BE2C (cell line): ENCODE data around the gene OR10R2.

ENCODE experiments used
- DNase-seq: peaks from one replicate; pipeline ENCODE4 v3.0.0-alpha.2; 2020
- H3K27me3 ChIP-seq: fragments of 250-450 bp; sonication (Bioruptor Pico); 2 replicates; pipeline ENCODE4 v1.5.1; 2020; ENCODE audit warnings: mild to moderate bottlenecking
- H3K36me3 ChIP-seq: fragments of 250-450 bp; sonication (Bioruptor Pico); 2 replicates; pipeline ENCODE4 v1.5.1; 2020; ENCODE audit warnings: mild to moderate bottlenecking
- H3K4me1 ChIP-seq: fragments of 250-450 bp; sonication (Bioruptor Pico); 2 replicates; pipeline ENCODE4 v1.5.1; 2020
- H3K4me3 ChIP-seq: 2 replicates; pipeline ENCODE4 v1.5.1; 2011; ENCODE audit warnings: low read depth, low read length
- H3K9me3 ChIP-seq: fragments of 250-450 bp; sonication (Bioruptor Pico); 2 replicates; pipeline ENCODE4 v1.5.1; 2020
- TF ChIP-seq, protein P1 (sequence below): IDR thresholded peaks from 2 replicates; pipeline ENCODE4 v1.5.1; 2012; ENCODE audit warnings: mild to moderate bottlenecking, low read depth, low read length

The OR10R2 gene

GRCh38 chr1:158494796-158495195, 22.8 kb downstream of the OR10R2 start:
- DNase-seq = no peak
- H3K36me3 ChIP-seq = no peaks in the 10 kb centered on the region
- no peaks in the 10 kb centered on the region for H3K27me3 ChIP-seq
- no peak overlapping the region for H3K4me3 ChIP-seq
- TF ChIP-seq, protein P1, sequence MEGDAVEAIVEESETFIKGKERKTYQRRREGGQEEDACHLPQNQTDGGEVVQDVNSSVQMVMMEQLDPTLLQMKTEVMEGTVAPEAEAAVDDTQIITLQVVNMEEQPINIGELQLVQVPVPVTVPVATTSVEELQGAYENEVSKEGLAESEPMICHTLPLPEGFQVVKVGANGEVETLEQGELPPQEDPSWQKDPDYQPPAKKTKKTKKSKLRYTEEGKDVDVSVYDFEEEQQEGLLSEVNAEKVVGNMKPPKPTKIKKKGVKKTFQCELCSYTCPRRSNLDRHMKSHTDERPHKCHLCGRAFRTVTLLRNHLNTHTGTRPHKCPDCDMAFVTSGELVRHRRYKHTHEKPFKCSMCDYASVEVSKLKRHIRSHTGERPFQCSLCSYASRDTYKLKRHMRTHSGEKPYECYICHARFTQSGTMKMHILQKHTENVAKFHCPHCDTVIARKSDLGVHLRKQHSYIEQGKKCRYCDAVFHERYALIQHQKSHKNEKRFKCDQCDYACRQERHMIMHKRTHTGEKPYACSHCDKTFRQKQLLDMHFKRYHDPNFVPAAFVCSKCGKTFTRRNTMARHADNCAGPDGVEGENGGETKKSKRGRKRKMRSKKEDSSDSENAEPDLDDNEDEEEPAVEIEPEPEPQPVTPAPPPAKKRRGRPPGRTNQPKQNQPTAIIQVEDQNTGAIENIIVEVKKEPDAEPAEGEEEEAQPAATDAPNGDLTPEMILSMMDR = no peak
- H3K4me1 ChIP-seq = no peaks in the 10 kb centered on the region
- no peaks in the 10 kb centered on the region for H3K9me3 ChIP-seq

GRCh38 chr1:158496374-158496773, 24.4 kb downstream of the OR10R2 start:
- Histone ChIP-seq H3K4me1 (no peaks in the 10 kb centered on the region), H3K27me3 (no peaks in the 10 kb centered on the region), H3K4me3 (no peak overlapping the region), H3K36me3 (no peaks in the 10 kb centered on the region), H3K9me3 (no peaks in the 10 kb centered on the region)
- TF ChIP-seq, protein P1 = no peak
- DNase-seq = no peak

- no peak overlapping the region for H3K4me3 ChIP-seq
- H3K9me3 ChIP-seq = no peaks in the 10 kb centered on the region
- TF ChIP-seq, protein P1 = peak; percentile 37
- no peaks in the 10 kb centered on the region for H3K4me1 ChIP-seq
- H3K27me3 ChIP-seq = no peaks in the 10 kb centered on the region
- peak; percentile 13 for DNase-seq
- H3K36me3 ChIP-seq = no peaks in the 10 kb centered on the region
Observed at GRCh38 chr1:158506369-158506987, 34.5 kb downstream of the OR10R2 start.

GRCh38 chr1:158507511-158507910, 35.5 kb downstream of the OR10R2 start:
- H3K9me3 ChIP-seq = no peaks in the 10 kb centered on the region
- no peak overlapping the region for H3K4me3 ChIP-seq
- H3K27me3 ChIP-seq = no peaks in the 10 kb centered on the region
- no peaks in the 10 kb centered on the region for H3K4me1 ChIP-seq
- no peaks in the 10 kb centered on the region for H3K36me3 ChIP-seq
- DNase-seq = no peak
- TF ChIP-seq, protein P1 = no peak

DNA sequence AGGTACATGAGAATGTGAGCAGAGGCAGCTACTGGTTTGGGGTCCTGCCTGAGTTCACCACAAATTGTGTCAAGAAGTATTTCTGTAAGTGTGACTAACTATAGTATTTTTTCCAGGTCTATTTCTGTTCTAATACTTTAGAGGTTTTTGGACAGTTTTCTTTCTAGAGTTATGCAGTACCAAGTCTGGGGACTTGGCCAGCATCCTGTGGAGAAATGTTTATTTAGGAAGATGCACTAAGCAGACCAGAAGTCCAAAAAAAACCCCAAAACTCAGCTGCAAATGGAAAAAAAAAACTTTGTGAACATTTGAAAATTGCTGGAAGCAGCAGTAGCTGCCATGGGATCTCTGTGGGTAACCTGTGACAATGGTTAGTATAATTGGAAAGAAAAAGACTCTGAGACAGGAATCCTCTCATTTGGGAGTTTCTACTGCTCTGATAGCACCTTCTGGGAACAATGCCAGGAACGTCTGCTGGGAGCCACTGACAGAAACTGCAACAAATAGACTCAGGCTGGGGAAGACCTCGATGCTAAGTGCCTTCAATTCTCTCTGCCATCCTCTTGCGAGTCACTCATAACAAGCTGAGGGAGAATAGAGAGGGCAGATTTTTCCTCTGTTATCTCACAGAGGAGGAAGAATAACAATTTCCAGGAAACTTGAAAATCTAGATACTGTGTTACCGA, 37.6 kb downstream of the OR10R2 start:
- DNase-seq = no peak
- Histone ChIP-seq H3K4me3 (no peak overlapping the region), H3K9me3 (no peaks in the 10 kb centered on the region), H3K27me3 (no peaks in the 10 kb centered on the region), H3K4me1 (no peaks in the 10 kb centered on the region), H3K36me3 (no peaks in the 10 kb centered on the region)
- TF ChIP-seq, protein P1 = no peak

DNA sequence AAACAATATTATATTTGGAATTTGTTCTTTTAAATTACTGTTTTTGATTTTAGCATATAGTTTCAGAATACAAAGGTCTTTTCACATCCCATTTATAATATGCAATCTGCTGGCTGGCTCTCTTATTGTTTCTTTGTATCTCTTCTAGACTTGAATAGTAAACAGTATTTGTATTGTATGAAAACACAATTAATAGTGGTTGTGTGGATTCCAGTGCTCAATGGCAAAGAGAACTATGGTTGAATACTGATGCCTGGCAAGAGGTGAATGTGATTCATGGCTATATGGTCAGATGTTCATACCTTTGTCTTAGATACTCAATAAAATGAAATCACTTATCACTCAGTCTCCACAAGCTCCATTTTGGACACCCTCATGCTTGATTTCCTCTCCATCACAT, 44.9 kb downstream of the OR10R2 start:
- TF ChIP-seq, protein P1 = no peak
- no peaks in the 10 kb centered on the region for H3K9me3 ChIP-seq
- no peaks in the 10 kb centered on the region for H3K36me3 ChIP-seq
- no peaks in the 10 kb centered on the region for H3K4me1 ChIP-seq
- no peaks in the 10 kb centered on the region for H3K27me3 ChIP-seq
- DNase-seq = no peak
- no peak overlapping the region for H3K4me3 ChIP-seq
